Osteocyte (in vitro differentiated cells): ENCODE results near the gene KRTAP1-5. TPM values are rescaled to one million over a fixed set of nuclear protein-coding genes. Genes with fewer than 3 reads are reported as not detected.
"Not testable (repeated sequence)": the region's sequence is repeated elsewhere in the genome, so short reads cannot be mapped to it uniquely, and the experiment has no call there.

Source experiments
- DNase-seq: peaks from one replicate; pipeline ENCODE4 v3.0.0; 2021; ENCODE audit warnings: mixed read lengths; ENCODE audit not compliant: unreplicated experiment; ENCODE audit errors: extremely low spot score
- H3K27ac Mint-ChIP-seq: one replicate; pipeline ENCODE4 v1.8.0; 2021; ENCODE audit warnings: mild to moderate bottlenecking, mixed read lengths; ENCODE audit not compliant: unreplicated experiment
- H3K27me3 Mint-ChIP-seq: one replicate; pipeline ENCODE4 v1.8.0; 2021; ENCODE audit warnings: mixed read lengths; ENCODE audit not compliant: unreplicated experiment
- H3K36me3 Mint-ChIP-seq: one replicate; pipeline ENCODE4 v1.8.0; 2021; ENCODE audit warnings: mixed read lengths; ENCODE audit not compliant: unreplicated experiment
- H3K4me1 Mint-ChIP-seq: one replicate; pipeline ENCODE4 v1.8.0; 2021; ENCODE audit warnings: mixed read lengths; ENCODE audit not compliant: unreplicated experiment
- H3K4me3 Mint-ChIP-seq: one replicate; pipeline ENCODE4 v1.8.0; 2021; ENCODE audit warnings: mild to moderate bottlenecking, moderate library complexity, mixed read lengths; ENCODE audit not compliant: unreplicated experiment
- H3K9me3 Mint-ChIP-seq: one replicate; pipeline ENCODE4 v1.8.0; 2021; ENCODE audit warnings: mixed read lengths; ENCODE audit not compliant: unreplicated experiment
- CTCF ChIP-seq: fragments of 200-600 bp; sonication (generic); IDR thresholded peaks from 2 replicates; pipeline ENCODE4 v1.5.0; 2021; ENCODE audit warnings: antibody characterized with exemption, mild to moderate bottlenecking, moderate library complexity
- total RNA-seq: library from RNA; stranded (reverse); gene quantifications from 2 replicates; pipeline ENCODE4 v1.2.1, GENCODE V29; 2021

The KRTAP1-5 gene
- total RNA-seq, 1 donor from 2014 or later: not detected

- H3K9me3 Mint-ChIP-seq: peaks cover 10% of the 10 kb centered on the region
- H3K4me3 Mint-ChIP-seq: no peak overlapping the region
- H3K36me3 Mint-ChIP-seq: peaks cover 4% of the 10 kb centered on the region
- peaks cover 11% of the 10 kb centered on the region for H3K4me1 Mint-ChIP-seq
- no peak for DNase-seq
- H3K27me3 Mint-ChIP-seq: no peaks in the 10 kb centered on the region
- no peak overlapping the region for H3K27ac Mint-ChIP-seq
- no peak for TF ChIP-seq CTCF
Observed at GRCh38 chr17:41054025-41054424, 27.0 kb upstream of the KRTAP1-5 start.

- Mint-ChIP-seq H3K27ac (no peak overlapping the region), H3K9me3 (peaks cover 10% of the 10 kb centered on the region), H3K4me1 (peaks cover 23% of the 10 kb centered on the region), H3K27me3 (no peaks in the 10 kb centered on the region), H3K4me3 (no peak overlapping the region), H3K36me3 (peaks cover 4% of the 10 kb centered on the region)
- no peak for TF ChIP-seq CTCF
- DNase-seq: no peak
Observed at GRCh38 chr17:41052566-41052965, 25.6 kb upstream of the KRTAP1-5 start.

- peaks cover 4% of the 10 kb centered on the region for H3K36me3 Mint-ChIP-seq
- peaks cover 4% of the 10 kb centered on the region for H3K9me3 Mint-ChIP-seq
- no peaks in the 10 kb centered on the region for H3K27me3 Mint-ChIP-seq
- peak overlapping the region; percentile 87 for H3K27ac Mint-ChIP-seq
- H3K4me1 Mint-ChIP-seq: peaks cover 24% of the 10 kb centered on the region
- no peak for DNase-seq
- H3K4me3 Mint-ChIP-seq: no peak overlapping the region
- no peak for TF ChIP-seq CTCF
Observed at GRCh38 chr17:41049110-41049509, 22.1 kb upstream of the KRTAP1-5 start.

GRCh38 chr17:41048441-41048840 is 21.4 kb upstream of the KRTAP1-5 start:
- TF ChIP-seq CTCF: no peak
- Mint-ChIP-seq H3K9me3 (peaks cover 7% of the 10 kb centered on the region), H3K36me3 (peaks cover 2% of the 10 kb centered on the region), H3K4me3 (no peak overlapping the region), H3K27me3 (no peaks in the 10 kb centered on the region), H3K27ac (peak overlapping the region; percentile 87), H3K4me1 (peaks cover 25% of the 10 kb centered on the region)
- DNase-seq: no peak

- H3K36me3 Mint-ChIP-seq, H3K4me3 Mint-ChIP-seq, DNase-seq, H3K27me3 Mint-ChIP-seq: not testable (repeated sequence)
- H3K4me1 Mint-ChIP-seq: peaks cover 21% of the 10 kb centered on the region
- H3K27ac Mint-ChIP-seq: peak within 1 kb of the TSS; percentile 87
- peaks cover 18% of the 10 kb centered on the region for H3K9me3 Mint-ChIP-seq
Observed at GRCh38 chr17:41046735-41047465, 19.9 kb upstream of the KRTAP1-5 start, which contains the start of gene KRTAP2-1. Gene KRTAP2-1, minus strand, starts transcription at chr17:41047316. Its CDS starts 49 bp downstream, at chr17:41047267.
